HEK293 (cell line): Measurements from ENCODE around the gene ING5.

ENCODE experiments used
- CTCF ChIA-PET: fragments of 350-600 bp; formaldehyde crosslinking; extraction: SDS; loops from one replicate; lab custom pipeline; 2021; ENCODE audit warnings: antibody characterized with exemption; lab: Yijun Ruan, JAX
- POLR2A ChIA-PET: fragments of 300-600 bp; formaldehyde crosslinking; extraction: SDS; loops from one replicate; lab custom pipeline; 2020; ENCODE audit warnings: antibody characterized with exemption, inconsistent platforms; lab: Yijun Ruan, JAX
- H3K27ac ChIP-seq: fragments of 200-500 bp; sonication (Bioruptor generic); 2 replicates; pipeline ENCODE4 v1.5.1; 2014; ENCODE audit warnings: low read depth, low read length, control low read depth, inconsistent platforms; ENCODE audit errors: extremely low read depth
- H3K36me3 ChIP-seq, 2 experiments: fragments of 200-500 bp in 1 of 2; sonication (Bioruptor generic) in 1 of 2; 1 replicate in 1 of 2; 2 replicates in 1 of 2; pipeline ENCODE4 v1.5.1; 2014 to 2017; ENCODE audit warnings: inconsistent platforms in 2 of 2, low read length in 2 of 2; ENCODE audit not compliant: control insufficient read depth in 2 of 2, insufficient read depth in 1 of 2
- H3K4me1 ChIP-seq: fragments of 200-500 bp; sonication (Bioruptor generic); 2 replicates; pipeline ENCODE4 v1.5.1; 2014; ENCODE audit warnings: mild to moderate bottlenecking, low read length, inconsistent platforms; ENCODE audit not compliant: control insufficient read depth, insufficient read depth
- H3K4me3 ChIP-seq: 2 replicates; pipeline ENCODE4 v1.5.1; 2011; ENCODE audit warnings: low read depth, mild to moderate bottlenecking, control low read depth, low read length, moderate library complexity
- H3K9me3 ChIP-seq: fragments of 200-500 bp; sonication (Bioruptor generic); 2 replicates; pipeline ENCODE4 v1.5.1; 2014; ENCODE audit warnings: low read depth, low read length, inconsistent platforms; ENCODE audit not compliant: control insufficient read depth, insufficient read depth
- BCL11A ChIP-seq: fragments of 450-650 bp; formaldehyde crosslinking; IDR thresholded peaks from 2 replicates; pipeline ENCODE4 v1.5.1; 2016; ENCODE audit warnings: low read depth, missing biosample characterization, missing genetic modification characterization
- GFI1B ChIP-seq: fragments of 450-650 bp; formaldehyde crosslinking; IDR thresholded peaks from 2 replicates; pipeline ENCODE4 v1.5.1; 2016; ENCODE audit warnings: missing biosample characterization, missing genetic modification characterization
- KLF1 ChIP-seq: fragments of 450-650 bp; formaldehyde crosslinking; IDR thresholded peaks from 2 replicates; pipeline ENCODE4 v1.5.1; 2016; ENCODE audit warnings: missing biosample characterization, missing genetic modification characterization
- KLF10 ChIP-seq: fragments of 450-650 bp; IDR thresholded peaks from 2 replicates; pipeline ENCODE4 v1.5.1; 2018; ENCODE audit warnings: missing biosample characterization, mild to moderate bottlenecking, missing genetic modification characterization
- KLF7 ChIP-seq: fragments of 450-650 bp; formaldehyde crosslinking; IDR thresholded peaks from 2 replicates; pipeline ENCODE4 v1.5.1; 2016; ENCODE audit warnings: missing biosample characterization, missing genetic modification characterization, borderline replicate concordance
- MYNN ChIP-seq: fragments of 450-650 bp; formaldehyde crosslinking; IDR thresholded peaks from 2 replicates; pipeline ENCODE4 v1.5.1; 2016; ENCODE audit warnings: missing biosample characterization, missing genetic modification characterization, borderline replicate concordance
- RBAK ChIP-seq: fragments of 450-650 bp; formaldehyde crosslinking; IDR thresholded peaks from 2 replicates; pipeline ENCODE4 v1.5.1; 2016; ENCODE audit warnings: missing biosample characterization, missing genetic modification characterization
- SCRT2 ChIP-seq: fragments of 450-650 bp; formaldehyde crosslinking; IDR thresholded peaks from 2 replicates; pipeline ENCODE4 v1.5.1; 2016; ENCODE audit warnings: missing biosample characterization, missing genetic modification characterization
- TCF7L2 ChIP-seq: IDR thresholded peaks from 2 replicates; pipeline ENCODE4 v1.6.1; 2011; ENCODE audit warnings: low read depth, mild to moderate bottlenecking, inconsistent platforms, low read length, moderate library complexity, borderline replicate concordance
- TRIM28 ChIP-seq: IDR thresholded peaks from 2 replicates; pipeline ENCODE4 v1.6.1; 2011; ENCODE audit warnings: low read length, control low read depth, borderline replicate concordance
- YY1 ChIP-seq: fragments of 450-650 bp; formaldehyde crosslinking; IDR thresholded peaks from 2 replicates; pipeline ENCODE4 v1.5.1; 2018; ENCODE audit warnings: missing biosample characterization, missing genetic modification characterization
- ZNF214 ChIP-seq: fragments of 450-650 bp; formaldehyde crosslinking; IDR thresholded peaks from 2 replicates; pipeline ENCODE4 v1.5.1; 2017; ENCODE audit warnings: missing biosample characterization, mild to moderate bottlenecking, missing genetic modification characterization, borderline replicate concordance
- ZNF239 ChIP-seq: fragments of 450-650 bp; formaldehyde crosslinking; IDR thresholded peaks from 2 replicates; pipeline ENCODE4 v1.5.1; 2016; ENCODE audit warnings: missing biosample characterization, missing genetic modification characterization
- ZNF274 ChIP-seq, 2 experiments: fragments of 200-500 bp in 1 of 2; fragments of 450-650 bp in 1 of 2; sonication (Bioruptor generic) in 1 of 2; formaldehyde crosslinking in 1 of 2; IDR thresholded peaks; 2 replicates each; pipeline versions ENCODE4 v1.5.1 to v1.6.1; 2014 to 2016; ENCODE audit warnings: borderline replicate concordance in 1 of 2, inconsistent platforms in 1 of 2, low read length in 1 of 2, missing biosample characterization in 1 of 2, missing genetic modification characterization in 1 of 2
- ZNF350 ChIP-seq: fragments of 450-650 bp; formaldehyde crosslinking; IDR thresholded peaks from 2 replicates; pipeline ENCODE4 v1.5.0; 2017; ENCODE audit warnings: missing biosample characterization, mild to moderate bottlenecking, missing genetic modification characterization
- ZNF423 ChIP-seq: fragments of 450-650 bp; formaldehyde crosslinking; IDR thresholded peaks from 2 replicates; pipeline ENCODE4 v1.5.1; 2016; ENCODE audit warnings: missing biosample characterization, missing genetic modification characterization
- ZNF501 ChIP-seq: fragments of 450-650 bp; formaldehyde crosslinking; IDR thresholded peaks from 2 replicates; pipeline ENCODE4 v1.5.1; 2016; ENCODE audit warnings: missing biosample characterization, missing genetic modification characterization
- ZNF555 ChIP-seq: fragments of 450-650 bp; formaldehyde crosslinking; conservative IDR thresholded peaks from 2 replicates; pipeline ENCODE4 v1.5.1; 2017; ENCODE audit warnings: missing biosample characterization, mild to moderate bottlenecking, missing genetic modification characterization, inconsistent platforms
- ZNF571 ChIP-seq: fragments of 450-650 bp; formaldehyde crosslinking; IDR thresholded peaks from 2 replicates; pipeline ENCODE4 v1.5.0; 2017; ENCODE audit warnings: missing biosample characterization, missing genetic modification characterization
- ZNF610 ChIP-seq: fragments of 450-650 bp; formaldehyde crosslinking; IDR thresholded peaks from 2 replicates; pipeline ENCODE4 v1.5.1; 2016; ENCODE audit warnings: missing biosample characterization, missing genetic modification characterization, borderline replicate concordance
- ZNF621 ChIP-seq: fragments of 450-650 bp; formaldehyde crosslinking; IDR thresholded peaks from 2 replicates; pipeline ENCODE4 v1.5.1; 2017; ENCODE audit warnings: missing biosample characterization, missing genetic modification characterization
- ZNF624 ChIP-seq: fragments of 450-650 bp; formaldehyde crosslinking; IDR thresholded peaks from 2 replicates; pipeline ENCODE4 v1.5.1; 2017; ENCODE audit warnings: missing biosample characterization, missing genetic modification characterization
- ZNF626 ChIP-seq: fragments of 450-650 bp; sonication (Bioruptor Pico); formaldehyde crosslinking; IDR thresholded peaks from 2 replicates; pipeline ENCODE4 v1.5.1; 2018; ENCODE audit warnings: missing biosample characterization, missing genetic modification characterization, inconsistent platforms
- ZNF707 ChIP-seq: fragments of 450-650 bp; formaldehyde crosslinking; IDR thresholded peaks from 2 replicates; pipeline ENCODE4 v1.5.1; 2016; ENCODE audit warnings: missing biosample characterization, missing genetic modification characterization
- ZNF76 ChIP-seq: fragments of 450-650 bp; formaldehyde crosslinking; IDR thresholded peaks from 2 replicates; pipeline ENCODE4; 2016; ENCODE audit warnings: low read depth, missing biosample characterization, missing genetic modification characterization, borderline replicate concordance
- ZNF768 ChIP-seq: fragments of 450-650 bp; formaldehyde crosslinking; IDR thresholded peaks from 2 replicates; pipeline ENCODE4 v1.5.1; 2018; ENCODE audit warnings: missing biosample characterization, mild to moderate bottlenecking, missing genetic modification characterization
- ZXDB ChIP-seq: fragments of 450-650 bp; formaldehyde crosslinking; IDR thresholded peaks from 2 replicates; pipeline ENCODE4 v1.5.1; 2016; ENCODE audit warnings: missing biosample characterization, missing genetic modification characterization
- TF ChIP-seq, protein P1 (sequence below): fragments of 450-650 bp; IDR thresholded peaks from 2 replicates; pipeline ENCODE4 v1.5.1; 2018; ENCODE audit warnings: missing biosample characterization, mild to moderate bottlenecking, missing genetic modification characterization
- TF ChIP-seq, protein P2 (sequence below): fragments of 450-650 bp; formaldehyde crosslinking; IDR thresholded peaks from 2 replicates; pipeline ENCODE4; 2016; ENCODE audit warnings: missing biosample characterization, missing genetic modification characterization
- TF ChIP-seq, protein P3 (sequence below): fragments of 450-650 bp; formaldehyde crosslinking; IDR thresholded peaks from 2 replicates; pipeline ENCODE4 v1.5.1; 2017; ENCODE audit warnings: missing biosample characterization, missing genetic modification characterization
- TF ChIP-seq, protein P4 (sequence below): fragments of 450-650 bp; formaldehyde crosslinking; IDR thresholded peaks from 2 replicates; pipeline ENCODE4 v1.5.1; 2017; ENCODE audit warnings: missing biosample characterization, missing genetic modification characterization
- TF ChIP-seq, protein P5 (sequence below): fragments of 450-650 bp; formaldehyde crosslinking; IDR thresholded peaks from 2 replicates; pipeline ENCODE4 v1.5.1; 2016; ENCODE audit warnings: missing biosample characterization, missing genetic modification characterization

The ING5 gene

DNA sequence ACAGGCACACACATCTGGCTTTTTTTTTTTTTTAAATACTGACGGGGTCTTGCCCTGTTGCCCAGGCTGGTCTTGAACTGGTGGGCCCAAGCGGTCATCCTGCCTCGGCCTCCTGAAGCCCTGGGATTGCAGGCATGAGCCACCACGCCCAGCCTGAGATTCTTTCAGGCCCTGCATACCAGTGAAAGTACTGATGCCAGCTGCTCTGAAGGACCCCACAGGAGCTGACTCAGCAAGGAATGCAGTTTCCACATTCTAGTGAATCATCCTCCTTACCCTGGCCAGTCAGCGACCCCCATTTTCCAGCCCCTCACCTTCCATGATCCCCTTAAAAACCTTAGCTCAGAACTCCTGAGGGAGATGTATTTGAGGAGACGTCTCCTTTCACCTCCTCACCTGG, 9.4 kb upstream of the ING5 start:
- TF ChIP-seq ZNF707 (tag by site-specific recombination) = no peak
- no peak for TF ChIP-seq ZNF768 (tag by site-specific recombination)
- no peak for TF ChIP-seq TCF7L2
- no peak for TF ChIP-seq GFI1B
- no peak for TF ChIP-seq ZNF239 (tag by site-specific recombination)
- no peak for TF ChIP-seq ZNF274 (IDR thresholded peaks at IDR 0.05; ENCODE audit: low read length)
- TF ChIP-seq ZNF274 (tag by site-specific recombination; IDR thresholded peaks at IDR 0.05; ENCODE audit: borderline replicate concordance) = no peak
- TF ChIP-seq KLF10 = no peak
- no peak for TF ChIP-seq ZNF423 (tag by site-specific recombination)
- no peak for TF ChIP-seq ZNF626 (tag by site-specific recombination)
- TF ChIP-seq, protein P1, sequence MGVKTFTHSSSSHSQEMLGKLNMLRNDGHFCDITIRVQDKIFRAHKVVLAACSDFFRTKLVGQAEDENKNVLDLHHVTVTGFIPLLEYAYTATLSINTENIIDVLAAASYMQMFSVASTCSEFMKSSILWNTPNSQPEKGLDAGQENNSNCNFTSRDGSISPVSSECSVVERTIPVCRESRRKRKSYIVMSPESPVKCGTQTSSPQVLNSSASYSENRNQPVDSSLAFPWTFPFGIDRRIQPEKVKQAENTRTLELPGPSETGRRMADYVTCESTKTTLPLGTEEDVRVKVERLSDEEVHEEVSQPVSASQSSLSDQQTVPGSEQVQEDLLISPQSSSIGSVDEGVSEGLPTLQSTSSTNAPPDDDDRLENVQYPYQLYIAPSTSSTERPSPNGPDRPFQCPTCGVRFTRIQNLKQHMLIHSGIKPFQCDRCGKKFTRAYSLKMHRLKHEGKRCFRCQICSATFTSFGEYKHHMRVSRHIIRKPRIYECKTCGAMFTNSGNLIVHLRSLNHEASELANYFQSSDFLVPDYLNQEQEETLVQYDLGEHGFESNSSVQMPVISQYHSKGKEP (tag by site-specific recombination) = no peak
- no peak for TF ChIP-seq ZNF621 (tag by site-specific recombination)
- no peak for TF ChIP-seq SCRT2 (tag by site-specific recombination)
- TF ChIP-seq, protein P2, sequence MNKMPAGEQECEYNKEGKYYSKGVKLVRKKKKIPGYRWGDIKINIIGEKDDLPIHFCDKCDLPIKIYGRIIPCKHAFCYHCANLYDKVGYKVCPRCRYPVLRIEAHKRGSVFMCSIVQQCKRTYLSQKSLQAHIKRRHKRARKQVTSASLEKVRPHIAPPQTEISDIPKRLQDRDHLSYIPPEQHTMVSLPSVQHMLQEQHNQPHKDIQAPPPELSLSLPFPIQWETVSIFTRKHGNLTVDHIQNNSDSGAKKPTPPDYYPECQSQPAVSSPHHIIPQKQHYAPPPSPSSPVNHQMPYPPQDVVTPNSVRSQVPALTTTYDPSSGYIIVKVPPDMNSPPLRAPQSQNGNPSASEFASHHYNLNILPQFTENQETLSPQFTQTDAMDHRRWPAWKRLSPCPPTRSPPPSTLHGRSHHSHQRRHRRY = no peak
- no peak for TF ChIP-seq ZNF610
- no peak for TF ChIP-seq ZNF555 (tag by site-specific recombination)
- TF ChIP-seq, protein P3, sequence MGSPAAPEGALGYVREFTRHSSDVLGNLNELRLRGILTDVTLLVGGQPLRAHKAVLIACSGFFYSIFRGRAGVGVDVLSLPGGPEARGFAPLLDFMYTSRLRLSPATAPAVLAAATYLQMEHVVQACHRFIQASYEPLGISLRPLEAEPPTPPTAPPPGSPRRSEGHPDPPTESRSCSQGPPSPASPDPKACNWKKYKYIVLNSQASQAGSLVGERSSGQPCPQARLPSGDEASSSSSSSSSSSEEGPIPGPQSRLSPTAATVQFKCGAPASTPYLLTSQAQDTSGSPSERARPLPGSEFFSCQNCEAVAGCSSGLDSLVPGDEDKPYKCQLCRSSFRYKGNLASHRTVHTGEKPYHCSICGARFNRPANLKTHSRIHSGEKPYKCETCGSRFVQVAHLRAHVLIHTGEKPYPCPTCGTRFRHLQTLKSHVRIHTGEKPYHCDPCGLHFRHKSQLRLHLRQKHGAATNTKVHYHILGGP (tag by site-specific recombination) = no peak
- TF ChIP-seq ZNF624 (tag by site-specific recombination) = no peak
- TF ChIP-seq, protein P4, sequence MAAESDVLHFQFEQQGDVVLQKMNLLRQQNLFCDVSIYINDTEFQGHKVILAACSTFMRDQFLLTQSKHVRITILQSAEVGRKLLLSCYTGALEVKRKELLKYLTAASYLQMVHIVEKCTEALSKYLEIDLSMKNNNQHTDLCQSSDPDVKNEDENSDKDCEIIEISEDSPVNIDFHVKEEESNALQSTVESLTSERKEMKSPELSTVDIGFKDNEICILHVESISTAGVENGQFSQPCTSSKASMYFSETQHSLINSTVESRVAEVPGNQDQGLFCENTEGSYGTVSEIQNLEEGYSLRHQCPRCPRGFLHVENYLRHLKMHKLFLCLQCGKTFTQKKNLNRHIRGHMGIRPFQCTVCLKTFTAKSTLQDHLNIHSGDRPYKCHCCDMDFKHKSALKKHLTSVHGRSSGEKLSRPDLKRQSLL = no peak
- no peak for TF ChIP-seq ZNF214
- no peak for TF ChIP-seq ZXDB
- 0 out of 2 replicates have a peak, but pooled peaks cover 2% of the 10 kb centered on the region for H3K4me1 ChIP-seq
- ChIA-PET POLR2A (interaction anchor here (0.6 kb wide), 1 partner anchor 8 kb away, joined by 3 read pairs; no protein-coding TSS in a partner anchor), CTCF (no interaction called here)
- H3K27ac ChIP-seq = no peak overlapping the region
- H3K9me3 ChIP-seq = no peaks in the 10 kb centered on the region
- peaks cover 14 to 51% of the 10 kb centered on the region in 2 experiments; a peak in 2 of 3 replicates for H3K36me3 ChIP-seq
- no peak overlapping the region for H3K4me3 ChIP-seq

DNA sequence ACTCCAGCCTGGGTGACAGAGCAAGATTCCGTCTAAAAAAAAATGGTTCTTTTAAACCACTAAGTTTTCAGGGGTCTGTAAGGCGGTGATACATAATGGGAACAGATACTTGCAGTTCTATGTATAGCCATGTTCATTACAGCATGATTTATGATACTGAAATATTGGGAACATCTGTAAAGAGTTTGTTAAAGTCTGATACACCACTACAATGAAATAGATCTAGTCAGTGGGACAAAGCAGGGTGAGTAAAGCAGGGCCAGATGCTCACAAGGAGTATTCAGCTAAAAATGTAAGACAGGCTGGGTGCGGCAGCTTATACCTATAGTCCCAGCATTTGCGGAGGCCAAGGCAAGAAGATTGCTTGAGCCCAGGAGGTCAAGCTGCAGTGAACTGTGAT, 6.2 kb upstream of the ING5 start:
- TF ChIP-seq, protein P5, sequence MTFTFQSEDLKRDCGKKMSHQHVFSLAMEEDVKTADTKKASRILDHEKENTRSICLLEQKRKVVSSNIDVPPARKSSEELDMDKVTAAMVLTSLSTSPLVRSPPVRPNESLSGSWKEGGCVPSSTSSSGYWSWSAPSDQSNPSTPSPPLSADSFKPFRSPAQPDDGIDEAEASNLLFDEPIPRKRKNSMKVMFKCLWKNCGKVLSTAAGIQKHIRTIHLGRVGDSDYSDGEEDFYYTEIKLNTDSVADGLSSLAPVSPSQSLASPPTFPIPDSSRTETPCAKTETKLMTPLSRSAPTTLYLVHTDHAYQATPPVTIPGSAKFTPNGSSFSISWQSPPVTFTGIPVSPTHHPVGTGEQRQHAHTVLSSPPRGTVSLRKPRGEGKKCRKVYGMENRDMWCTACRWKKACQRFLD (tag by site-specific recombination) = no peak
- no peak for TF ChIP-seq KLF1 (tag by site-specific recombination)
- TF ChIP-seq MYNN (tag by site-specific recombination) = no peak
- no peak for TF ChIP-seq BCL11A (tag by site-specific recombination)
- TF ChIP-seq ZNF76 (tag by site-specific recombination) = no peak
- TF ChIP-seq ZNF571 (tag by site-specific recombination) = no peak
- TF ChIP-seq TRIM28 = no peak
- TF ChIP-seq RBAK (tag by site-specific recombination) = no peak
- no peak for TF ChIP-seq ZNF501 (tag by site-specific recombination)
- TF ChIP-seq KLF7 (tag by site-specific recombination) = no peak
- TF ChIP-seq ZNF350 (tag by site-specific recombination) = no peak
- TF ChIP-seq YY1 (tag by site-specific recombination) = no peak
- ChIA-PET CTCF (interaction anchor here (0.6 kb wide), 1 partner anchor 184 kb away, joined by 3 read pairs; no protein-coding TSS in a partner anchor), POLR2A (no interaction called here)
- H3K27ac ChIP-seq = no peak overlapping the region
- H3K36me3 ChIP-seq = peaks cover 14 to 36% of the 10 kb centered on the region in 2 experiments; a peak in 2 of 3 replicates
- no peaks in the 10 kb centered on the region for H3K9me3 ChIP-seq
- no peak overlapping the region for H3K4me3 ChIP-seq
- H3K4me1 ChIP-seq = no peaks in the 10 kb centered on the region
